T-helper 9 cell (primary cell): Measurements from ENCODE around the gene SLC12A8.

ENCODE experiments used
- DNase-seq: peaks from one replicate; pipeline ENCODE4 v3.0.0-alpha.2; 2020

Gene SLC12A8

GRCh38 chr3:125213946-125214542 lies 1.5 kb upstream of the SLC12A8 start:
- DNase-seq = no peak

DNA sequence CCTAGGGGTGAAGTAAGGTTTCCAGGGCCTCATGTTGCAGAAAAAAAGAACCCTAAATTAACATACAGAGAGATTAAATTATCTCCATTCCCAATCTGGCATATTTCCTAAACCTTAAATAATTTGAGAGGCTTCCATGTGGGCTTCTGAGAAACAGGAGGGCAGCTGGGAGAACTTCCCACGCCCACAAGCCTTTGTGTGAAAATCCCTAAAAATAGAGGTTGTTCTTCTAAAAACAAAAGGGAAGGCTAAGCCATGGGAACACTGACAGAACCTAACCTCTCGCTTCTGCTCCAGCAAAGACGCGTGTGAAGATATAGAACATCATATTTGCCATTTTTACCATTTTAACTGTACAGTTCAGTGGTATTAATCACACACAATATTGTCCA lies 812 bp upstream of the SLC12A8 start:
- no peak for DNase-seq

DNA sequence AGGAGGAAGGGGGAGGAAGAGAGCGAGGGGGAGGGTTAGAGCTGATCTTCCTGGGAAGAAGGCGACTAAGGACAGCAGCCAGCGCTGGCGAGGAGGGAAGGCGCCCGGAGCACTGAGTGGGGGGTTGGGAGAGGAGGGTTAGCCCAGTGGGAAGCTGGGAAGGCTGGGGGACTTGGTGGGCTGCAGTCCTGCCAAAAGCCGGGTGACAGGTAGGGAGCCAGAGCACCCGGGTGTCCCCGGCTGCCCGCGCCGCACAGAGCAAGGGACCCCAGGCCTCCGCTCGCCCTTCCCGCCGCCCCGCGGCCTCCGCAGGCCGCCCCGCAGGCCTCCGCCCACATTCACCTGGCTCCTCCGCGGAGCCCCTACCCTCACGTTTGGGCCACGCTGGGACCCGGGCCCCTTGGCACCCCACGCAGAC lies 448 bp downstream of the SLC12A8 start:
- DNase-seq = no peak

GRCh38 chr3:125211523-125212090 lies 941 bp downstream of the SLC12A8 start:
- DNase-seq = no peak

GRCh38 chr3:125207949-125208568 lies 4.5 kb downstream of the SLC12A8 start:
- no peak for DNase-seq

GRCh38 chr3:125207507-125207906 lies 5.0 kb downstream of the SLC12A8 start:
- DNase-seq = no peak

GRCh38 chr3:125206934-125207333 lies 5.6 kb downstream of the SLC12A8 start:
- no peak for DNase-seq

DNA sequence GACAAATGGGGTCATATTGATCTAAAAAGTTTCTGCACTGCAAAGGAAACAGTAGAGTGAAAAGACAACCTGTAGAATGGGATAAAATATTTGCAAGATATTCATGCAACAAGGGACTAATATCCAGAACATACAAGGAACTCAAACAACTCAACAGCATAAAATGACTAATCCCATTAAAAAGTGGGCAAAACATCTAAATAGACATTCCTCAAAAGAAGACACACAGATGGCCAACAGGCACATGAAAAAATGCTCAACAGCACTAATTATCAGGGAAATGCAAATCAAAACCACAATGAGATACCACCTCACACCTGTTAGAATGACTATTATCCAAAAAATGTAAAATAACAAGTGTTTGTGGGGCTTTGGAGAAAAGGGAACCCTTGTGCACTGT lies 8.8 kb downstream of the SLC12A8 start:
- no peak for DNase-seq

DNA sequence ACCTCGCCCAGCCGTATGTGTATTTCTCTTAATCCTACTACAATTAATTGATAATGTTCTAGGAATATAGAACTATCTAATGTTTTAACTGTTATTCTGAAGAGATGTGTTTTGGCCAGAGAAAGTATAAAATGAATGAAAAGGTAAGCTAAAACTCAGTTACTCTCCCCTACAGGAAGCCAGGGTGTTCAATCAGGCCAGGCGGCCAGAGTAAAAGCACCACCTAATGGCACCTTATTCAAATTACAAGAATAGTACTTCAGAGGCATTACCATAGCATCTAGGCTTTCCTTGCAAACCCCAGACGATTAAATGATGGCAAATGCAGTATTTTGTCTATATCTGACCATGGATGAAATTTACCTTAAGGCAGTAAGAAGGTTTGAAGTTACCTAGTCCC lies 10.4 kb downstream of the SLC12A8 start:
- DNase-seq = no peak

GRCh38 chr3:125200731-125201139 lies 11.8 kb downstream of the SLC12A8 start:
- no peak for DNase-seq

DNA sequence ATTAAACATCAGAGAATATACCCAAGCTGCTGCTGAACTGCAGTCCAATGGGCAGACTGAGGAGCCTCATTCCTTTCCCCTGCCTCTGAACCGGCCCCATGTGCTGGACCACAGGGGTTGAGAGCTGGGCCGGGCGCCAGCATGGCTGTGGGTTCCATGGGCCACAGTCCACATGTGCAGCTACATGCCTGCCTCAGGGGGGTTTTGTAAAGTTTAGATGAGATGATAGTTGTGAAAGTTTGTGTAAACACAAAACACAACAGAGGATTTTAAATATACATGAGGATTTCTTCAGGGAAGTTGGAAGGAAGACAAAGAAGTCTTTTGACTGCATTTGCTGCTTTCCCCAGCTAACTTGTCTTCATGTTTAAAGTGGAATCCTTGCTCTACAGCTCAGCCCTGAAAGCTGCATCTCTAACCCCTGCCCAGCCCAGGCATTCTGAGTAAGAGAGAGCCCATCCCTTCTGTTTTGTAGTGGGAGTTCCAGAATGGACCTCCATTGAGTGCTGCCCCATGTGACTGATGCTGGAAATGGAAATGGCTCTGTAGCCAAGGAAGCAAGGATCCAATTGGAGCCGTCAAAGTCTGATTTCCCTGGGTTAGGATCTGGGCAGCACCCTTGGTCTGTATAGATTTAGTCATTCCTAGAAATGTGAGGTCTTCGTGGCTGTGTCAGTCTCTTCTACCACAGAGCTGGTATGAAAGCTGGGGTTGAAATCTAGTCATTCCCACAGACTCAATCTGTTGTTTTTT lies 17.5 kb downstream of the SLC12A8 start:
- no peak for DNase-seq

- no peak for DNase-seq
Measured at GRCh38 chr3:125194061-125194848, 18.3 kb downstream of the SLC12A8 start.

GRCh38 chr3:125192190-125193035 lies 20.1 kb downstream of the SLC12A8 start:
- DNase-seq = no peak

DNA sequence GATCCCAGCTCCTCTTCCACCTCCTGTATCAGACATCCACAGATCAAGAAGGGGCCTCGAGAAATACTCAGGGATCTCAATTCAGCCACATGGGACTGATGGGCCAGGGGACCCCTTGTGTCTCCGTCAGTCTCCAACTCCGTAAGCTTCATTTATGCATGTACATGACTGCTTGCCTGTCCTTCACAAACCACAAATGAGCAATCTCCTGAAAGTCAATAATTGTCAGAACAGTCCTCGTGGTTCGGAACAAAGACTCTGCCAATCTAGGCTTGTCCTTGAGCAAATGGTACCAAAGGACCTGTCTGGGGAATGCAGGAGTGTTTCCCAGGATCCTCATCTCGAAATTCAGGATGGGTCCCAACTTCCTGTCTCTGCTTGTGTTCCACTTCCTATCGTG lies 20.8 kb downstream of the SLC12A8 start:
- DNase-seq = no peak

GRCh38 chr3:125191256-125191655 lies 21.3 kb downstream of the SLC12A8 start:
- DNase-seq = no peak

GRCh38 chr3:125190786-125191185 lies 21.8 kb downstream of the SLC12A8 start:
- no peak for DNase-seq

- DNase-seq = no peak
Measured at GRCh38 chr3:125189378-125190165, 23.0 kb downstream of the SLC12A8 start.

GRCh38 chr3:125188955-125189354 lies 23.6 kb downstream of the SLC12A8 start:
- no peak for DNase-seq

GRCh38 chr3:125187599-125187910 lies 25.0 kb downstream of the SLC12A8 start:
- no peak for DNase-seq

- DNase-seq = no peak
Measured at GRCh38 chr3:125186800-125187598, 25.5 kb downstream of the SLC12A8 start.
